PC-3 (cell line): Measurements from ENCODE around the gene POTEF.
"Not testable (repeated sequence)": the region's sequence is repeated elsewhere in the genome, so short reads cannot be mapped to it uniquely, and the experiment has no call there.

Source experiments
- EZH2 ChIP-seq: fragments of 300-600 bp; sonication (generic); IDR thresholded peaks from one replicate; pipeline ENCODE4 v1.6.1; 2017; ENCODE audit warnings: antibody characterized with exemption, mild to moderate bottlenecking, low read length; ENCODE audit not compliant: unreplicated experiment
- TF ChIP-seq, protein P1 (sequence below): fragments of 300-600 bp; sonication (generic); conservative IDR thresholded peaks from 2 replicates; pipeline ENCODE4 v1.5.1; 2017; ENCODE audit warnings: antibody characterized with exemption, low read depth, mild to moderate bottlenecking, low read length

DNA sequence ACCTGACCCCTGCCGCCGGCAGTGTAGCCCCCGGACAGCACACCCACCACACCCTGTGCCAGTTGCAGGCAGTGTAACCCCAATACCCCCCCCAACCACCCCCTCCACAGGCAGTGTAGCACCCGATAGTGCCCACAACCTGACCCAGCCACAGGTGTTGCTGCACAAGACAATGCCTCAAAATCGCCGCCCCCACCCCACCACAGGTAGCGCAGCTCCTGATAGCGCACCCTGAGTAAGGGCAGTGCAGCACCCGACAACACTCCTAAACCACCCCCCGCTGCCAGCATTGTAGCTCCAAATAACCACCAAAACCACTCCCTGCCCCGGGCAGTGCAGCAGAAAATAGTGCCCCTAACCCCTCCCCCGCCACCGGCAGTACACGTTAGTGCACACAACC lies 558 bp downstream of the POTEF start:
- TF ChIP-seq, protein P1, sequence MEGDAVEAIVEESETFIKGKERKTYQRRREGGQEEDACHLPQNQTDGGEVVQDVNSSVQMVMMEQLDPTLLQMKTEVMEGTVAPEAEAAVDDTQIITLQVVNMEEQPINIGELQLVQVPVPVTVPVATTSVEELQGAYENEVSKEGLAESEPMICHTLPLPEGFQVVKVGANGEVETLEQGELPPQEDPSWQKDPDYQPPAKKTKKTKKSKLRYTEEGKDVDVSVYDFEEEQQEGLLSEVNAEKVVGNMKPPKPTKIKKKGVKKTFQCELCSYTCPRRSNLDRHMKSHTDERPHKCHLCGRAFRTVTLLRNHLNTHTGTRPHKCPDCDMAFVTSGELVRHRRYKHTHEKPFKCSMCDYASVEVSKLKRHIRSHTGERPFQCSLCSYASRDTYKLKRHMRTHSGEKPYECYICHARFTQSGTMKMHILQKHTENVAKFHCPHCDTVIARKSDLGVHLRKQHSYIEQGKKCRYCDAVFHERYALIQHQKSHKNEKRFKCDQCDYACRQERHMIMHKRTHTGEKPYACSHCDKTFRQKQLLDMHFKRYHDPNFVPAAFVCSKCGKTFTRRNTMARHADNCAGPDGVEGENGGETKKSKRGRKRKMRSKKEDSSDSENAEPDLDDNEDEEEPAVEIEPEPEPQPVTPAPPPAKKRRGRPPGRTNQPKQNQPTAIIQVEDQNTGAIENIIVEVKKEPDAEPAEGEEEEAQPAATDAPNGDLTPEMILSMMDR = not testable (repeated sequence)
- TF ChIP-seq EZH2 = not testable (repeated sequence)
